ENCODE measurements around the gene FSD1. TPM values are rescaled to one million over a fixed set of nuclear protein-coding genes. Genes with fewer than 3 reads are reported as not detected.

Gene FSD1
- total RNA-seq (1.0 TPM), polyA plus RNA-seq (1 to 10 TPM in 1 of 4 donors, under 1 TPM in 1, not detected in 2; 0.76 to 1.6 TPM)

DNA sequence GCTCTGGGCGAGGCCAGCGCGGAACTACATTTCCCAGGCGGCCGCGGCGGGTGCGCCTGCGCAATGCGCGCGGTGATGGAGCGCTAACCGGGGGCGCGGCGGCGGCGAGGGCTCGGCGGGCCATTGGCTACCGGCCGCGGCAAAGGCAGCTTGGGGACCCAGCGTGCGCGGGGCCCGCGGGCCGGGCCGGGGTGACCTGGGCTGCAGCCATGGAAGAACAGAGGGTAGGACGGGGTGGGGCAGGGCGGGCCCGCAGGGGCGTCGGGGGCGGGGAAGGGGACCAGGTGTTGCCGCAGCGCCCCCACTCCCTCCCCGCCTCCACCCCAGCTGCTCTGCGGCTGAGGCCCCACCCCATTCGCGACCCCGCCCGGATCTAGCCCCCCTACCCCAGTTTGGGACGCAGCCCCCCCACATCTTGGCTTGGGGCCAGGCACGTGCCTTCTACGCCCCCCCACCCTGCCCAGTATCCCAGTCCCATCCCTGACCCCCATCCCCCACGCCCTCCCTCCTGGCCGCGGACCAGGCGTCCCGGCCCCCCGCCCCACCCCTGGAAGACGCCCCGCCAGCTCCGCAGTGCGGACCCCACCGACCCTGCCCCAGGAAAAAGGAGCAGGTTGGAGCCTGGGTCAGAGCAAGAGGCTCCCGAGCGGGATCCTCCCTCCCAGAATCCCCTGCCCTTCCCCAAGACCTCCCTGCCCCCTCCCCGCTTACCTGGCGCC, at the start of gene FSD1:
Gene FSD1, plus strand, starts transcription at position 61 of the 719 bp plus-strand sequence. Its CDS starts 149 bp downstream, at position 210.
- Histone ChIP-seq H3K9me3 (ENCODE audit: control insufficient read depth in 2 of 2, low read length in 2 of 2) (no peaks in the 10 kb centered on the region), H3K4me3 (ENCODE audit: low read depth, low read length) (no peak within 1 kb of the TSS), H3K27me3 (ENCODE audit: control insufficient read depth, insufficient read depth, low read length) (no peaks in the 10 kb centered on the region), H3K36me3 (ENCODE audit: control insufficient read depth, insufficient read depth, low read length) (no peaks in the 10 kb centered on the region), H3K4me1 (ENCODE audit: control insufficient read depth, insufficient read depth, low read length, poor library complexity, severe bottlenecking) (peaks cover 15% of the 10 kb centered on the region), H3K27ac (ENCODE audit: insufficient read depth, low read length, poor library complexity, severe bottlenecking) (no peak within 1 kb of the TSS)
- Mint-ChIP-seq H3K36me3 (no peaks in the 10 kb centered on the region), H3K4me3 (peak within 1 kb of the TSS; percentile 23 to 84 (median 51)), H3K9me3 (no peaks in the 10 kb centered on the region), H3K27me3 (peaks cover 4% of the 10 kb centered on the region), H3K27ac (no peak within 1 kb of the TSS), H3K4me1 (peaks cover 0 to 42% (median 7%) of the 10 kb centered on the region in 4 donors)
- DNase-seq (peak; percentile 33 to 71 (median 49)), ATAC-seq (ENCODE audit: low read depth in 2 of 2) (peak; percentile 56)

DNA sequence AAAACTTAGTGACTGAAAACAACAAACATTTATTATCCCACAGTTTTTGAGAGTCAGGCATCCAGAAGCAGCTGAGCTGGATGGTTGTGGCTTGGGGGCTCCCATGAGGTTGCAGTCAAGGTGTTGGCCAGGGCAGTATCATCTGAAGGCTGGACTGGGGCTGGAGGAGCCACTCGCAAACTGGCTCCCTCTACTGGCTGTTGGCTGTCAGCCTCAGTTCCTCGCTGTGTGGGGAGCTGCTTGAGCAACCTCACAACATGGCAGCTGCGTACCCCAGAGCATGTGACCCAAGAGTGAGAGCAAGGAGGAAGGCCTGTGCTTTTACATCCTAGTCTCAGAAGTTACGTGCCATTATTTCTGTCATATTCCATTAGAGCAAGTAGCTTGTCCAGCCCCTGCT, 47.8 kb upstream of the FSD1 start:
- Mint-ChIP-seq H3K4me3 (no peak overlapping the region), H3K36me3 (peaks cover 34% of the 10 kb centered on the region), H3K27me3 (no peaks in the 10 kb centered on the region), H3K27ac (no peak overlapping the region), H3K9me3 (peaks cover 0 to 2% (median 0%) of the 10 kb centered on the region in 7 donors), H3K4me1 (peaks cover 0 to 6% (median under 1%) of the 10 kb centered on the region in 4 donors)
- DNase-seq (peak in 1 of 3 donors; percentile 27), ATAC-seq (ENCODE audit: low read depth in 2 of 2) (no peak)
- Histone ChIP-seq H3K4me3 (ENCODE audit: low read depth, low read length) (no peak overlapping the region), H3K27me3 (ENCODE audit: control insufficient read depth, insufficient read depth, low read length) (no peaks in the 10 kb centered on the region), H3K27ac (ENCODE audit: insufficient read depth, low read length, poor library complexity, severe bottlenecking) (no peak overlapping the region), H3K4me1 (ENCODE audit: control insufficient read depth, insufficient read depth, low read length, poor library complexity, severe bottlenecking) (no peaks in the 10 kb centered on the region), H3K36me3 (ENCODE audit: control insufficient read depth, insufficient read depth, low read length) (peaks cover 84% of the 10 kb centered on the region), H3K9me3 (ENCODE audit: control insufficient read depth in 2 of 2, low read length in 2 of 2) (peaks cover 5 to 7% of the 10 kb centered on the region in 2 experiments)

DNA sequence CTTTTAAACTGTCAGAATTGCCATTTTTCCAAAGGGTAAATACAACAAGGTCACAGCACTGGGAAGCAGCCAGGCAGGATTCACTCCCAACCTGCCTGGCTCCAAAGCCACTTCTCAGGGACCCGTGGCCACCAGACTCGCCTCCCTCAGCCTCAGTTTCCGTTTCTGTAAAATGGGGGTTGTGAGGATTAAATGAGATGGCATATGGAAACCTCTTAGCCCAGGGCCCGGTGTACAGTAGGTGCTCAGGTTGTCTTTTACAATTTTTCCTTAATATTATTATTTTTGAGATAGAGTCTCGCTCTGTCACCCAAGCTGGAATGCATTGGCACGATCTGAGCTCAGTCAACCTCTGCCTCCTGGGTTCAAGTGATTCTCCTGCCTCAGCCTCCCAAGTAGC, 47.4 kb upstream of the FSD1 start:
- Histone ChIP-seq H3K9me3 (ENCODE audit: control insufficient read depth in 2 of 2, low read length in 2 of 2) (peaks cover 5 to 7% of the 10 kb centered on the region in 2 experiments), H3K36me3 (ENCODE audit: control insufficient read depth, insufficient read depth, low read length) (peaks cover 80% of the 10 kb centered on the region)
- no peak overlapping the region for H3K27ac Mint-ChIP-seq

DNA sequence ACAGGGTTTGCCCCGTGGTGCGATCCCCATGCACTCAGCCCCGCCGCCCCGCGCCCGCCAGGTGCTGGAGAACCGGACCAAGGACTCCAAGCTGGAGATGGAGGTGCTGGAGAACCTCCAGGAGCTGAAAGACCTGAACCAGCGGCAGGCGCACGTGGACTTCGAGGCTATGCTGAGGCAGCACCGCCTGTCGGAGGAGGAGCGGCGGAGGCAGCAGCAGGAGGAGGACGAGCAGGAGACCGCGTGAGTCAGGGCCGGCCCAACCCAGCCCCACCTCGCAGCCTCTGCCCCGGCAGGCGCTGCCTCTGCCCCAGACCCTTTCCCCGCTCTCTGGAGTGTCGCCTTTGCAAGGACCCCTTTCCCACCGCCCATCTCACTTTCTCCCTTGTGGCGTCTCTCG, 46.2 kb upstream of the FSD1 start:
- no peak overlapping the region for H3K27ac Mint-ChIP-seq
- H3K36me3 Mint-ChIP-seq, result peaks cover 29% of the 10 kb centered on the region
- no peaks in the 10 kb centered on the region for H3K27me3 ChIP-seq (ENCODE audit: control insufficient read depth, insufficient read depth, low read length)
- H3K36me3 ChIP-seq (ENCODE audit: control insufficient read depth, insufficient read depth, low read length), result peaks cover 80% of the 10 kb centered on the region
- H3K27me3 Mint-ChIP-seq, result no peaks in the 10 kb centered on the region
- DNase-seq (no peak), ATAC-seq (ENCODE audit: low read depth in 2 of 2) (no peak)
- H3K4me3 ChIP-seq (ENCODE audit: low read depth, low read length), result no peak overlapping the region
- no peaks in the 10 kb centered on the region for H3K4me1 ChIP-seq (ENCODE audit: control insufficient read depth, insufficient read depth, low read length, poor library complexity, severe bottlenecking)
- peaks cover 0 to 2% (median 0%) of the 10 kb centered on the region in 7 donors for H3K9me3 Mint-ChIP-seq
- H3K27ac ChIP-seq (ENCODE audit: insufficient read depth, low read length, poor library complexity, severe bottlenecking), result no peak overlapping the region
- H3K9me3 ChIP-seq (ENCODE audit: control insufficient read depth in 2 of 2, low read length in 2 of 2), result peaks cover 5 to 7% of the 10 kb centered on the region in 2 experiments
- H3K4me3 Mint-ChIP-seq, result no peak overlapping the region
- peaks cover 0 to 6% (median under 1%) of the 10 kb centered on the region in 4 donors for H3K4me1 Mint-ChIP-seq

More for the DNA sequence above, 47.4 kb upstream of the FSD1 start:
- Histone ChIP-seq H3K4me1 (ENCODE audit: control insufficient read depth, insufficient read depth, low read length, poor library complexity, severe bottlenecking) (no peaks in the 10 kb centered on the region), H3K27me3 (ENCODE audit: control insufficient read depth, insufficient read depth, low read length) (no peaks in the 10 kb centered on the region), H3K4me3 (ENCODE audit: low read depth, low read length) (no peak overlapping the region), H3K27ac (ENCODE audit: insufficient read depth, low read length, poor library complexity, severe bottlenecking) (no peak overlapping the region)
- H3K4me1 Mint-ChIP-seq, result peaks cover 0 to 6% (median under 1%) of the 10 kb centered on the region in 4 donors
- H3K36me3 Mint-ChIP-seq, result peaks cover 34% of the 10 kb centered on the region
- DNase-seq (no peak), ATAC-seq (ENCODE audit: low read depth in 2 of 2) (no peak)
- H3K9me3 Mint-ChIP-seq, result peaks cover 0 to 2% (median 0%) of the 10 kb centered on the region in 7 donors
- H3K27me3 Mint-ChIP-seq, result no peaks in the 10 kb centered on the region
- no peak overlapping the region for H3K4me3 Mint-ChIP-seq

DNA sequence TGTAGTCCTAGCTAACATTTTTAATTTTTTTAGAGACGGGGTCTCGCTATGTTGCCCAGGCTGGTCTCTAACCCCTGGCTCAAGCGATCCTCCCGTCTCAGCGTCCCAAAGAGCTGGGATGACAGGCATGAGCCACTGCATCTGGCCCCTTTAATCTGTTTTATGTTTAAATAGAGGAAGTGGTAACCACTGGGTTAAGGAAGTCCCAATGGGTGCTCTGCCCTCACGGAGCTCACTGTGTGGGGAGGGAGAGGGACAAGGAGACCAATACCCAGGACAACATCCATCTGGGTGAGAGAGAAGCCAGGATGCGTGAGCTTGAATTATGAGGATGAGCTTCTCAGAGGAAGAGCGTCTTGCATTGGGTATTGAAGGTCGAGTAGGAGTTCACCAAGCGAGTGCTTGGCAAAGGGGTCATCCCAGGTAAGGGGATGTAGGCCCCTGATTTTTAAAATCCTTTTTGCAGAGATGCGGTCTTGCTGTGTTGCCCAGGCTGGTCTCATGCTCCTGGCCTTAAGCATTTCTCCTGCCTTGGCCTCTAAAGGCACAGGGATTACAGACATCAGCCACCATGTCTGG, 43.7 kb upstream of the FSD1 start:
- Mint-ChIP-seq H3K27ac (peak overlapping the region in 1 of 3 donors; percentile 35), H3K36me3 (peaks cover 20% of the 10 kb centered on the region), H3K9me3 (no peaks in the 10 kb centered on the region), H3K27me3 (no peaks in the 10 kb centered on the region), H3K4me1 (peaks cover 0 to 10% (median 0%) of the 10 kb centered on the region in 4 donors), H3K4me3 (peak overlapping the region in 2 of 4 donors; percentile 38 to 54)
- no peak for DNase-seq
- H3K27ac ChIP-seq (ENCODE audit: insufficient read depth, low read length, poor library complexity, severe bottlenecking), result no peak overlapping the region
- peaks cover 73% of the 10 kb centered on the region for H3K36me3 ChIP-seq (ENCODE audit: control insufficient read depth, insufficient read depth, low read length)
- H3K4me3 ChIP-seq (ENCODE audit: low read depth, low read length), result no peak overlapping the region
- peaks cover 5 to 7% of the 10 kb centered on the region in 2 experiments for H3K9me3 ChIP-seq (ENCODE audit: control insufficient read depth in 2 of 2, low read length in 2 of 2)
- H3K4me1 ChIP-seq (ENCODE audit: control insufficient read depth, insufficient read depth, low read length, poor library complexity, severe bottlenecking), result no peaks in the 10 kb centered on the region
- ATAC-seq (ENCODE audit: low read depth in 2 of 2), result no peak
- H3K27me3 ChIP-seq (ENCODE audit: control insufficient read depth, insufficient read depth, low read length), result no peaks in the 10 kb centered on the region

DNA sequence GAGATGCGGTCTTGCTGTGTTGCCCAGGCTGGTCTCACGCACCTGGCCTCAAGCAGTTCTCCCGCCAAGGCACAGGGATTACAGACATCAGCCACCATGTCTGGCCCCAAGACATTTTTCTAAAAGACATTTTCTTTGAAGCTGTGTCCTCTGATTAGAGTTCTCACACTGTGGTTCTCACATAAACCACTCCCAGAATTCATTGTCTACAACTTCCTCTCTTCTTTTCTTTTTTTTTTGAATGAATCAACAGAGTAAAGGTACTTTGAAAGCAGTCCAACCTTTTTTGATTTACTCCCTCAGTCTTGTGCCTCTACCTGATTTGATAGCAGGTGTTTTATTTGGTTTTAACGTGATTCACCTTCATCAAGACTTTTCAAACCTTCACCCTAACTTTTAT, 39.6 kb upstream of the FSD1 start:
- Histone ChIP-seq H3K27ac (ENCODE audit: insufficient read depth, low read length, poor library complexity, severe bottlenecking) (no peak overlapping the region), H3K9me3 (ENCODE audit: control insufficient read depth in 2 of 2, low read length in 2 of 2) (no peaks in the 10 kb centered on the region), H3K4me1 (ENCODE audit: control insufficient read depth, insufficient read depth, low read length, poor library complexity, severe bottlenecking) (no peaks in the 10 kb centered on the region), H3K4me3 (ENCODE audit: low read depth, low read length) (no peak overlapping the region), H3K27me3 (ENCODE audit: control insufficient read depth, insufficient read depth, low read length) (no peaks in the 10 kb centered on the region), H3K36me3 (ENCODE audit: control insufficient read depth, insufficient read depth, low read length) (peaks cover 66% of the 10 kb centered on the region)
- peak overlapping the region; percentile 13 to 62 (median 24) for H3K27ac Mint-ChIP-seq
- H3K36me3 Mint-ChIP-seq, result peaks cover 18% of the 10 kb centered on the region
- H3K4me1 Mint-ChIP-seq, result peaks cover 0 to 16% (median 0%) of the 10 kb centered on the region in 4 donors
- ATAC-seq (ENCODE audit: low read depth in 2 of 2), result no peak
- no peaks in the 10 kb centered on the region for H3K27me3 Mint-ChIP-seq
- H3K4me3 Mint-ChIP-seq, result peak overlapping the region in 2 of 4 donors; percentile 7 to 43
- H3K9me3 Mint-ChIP-seq, result no peaks in the 10 kb centered on the region
- DNase-seq, result no peak

DNA sequence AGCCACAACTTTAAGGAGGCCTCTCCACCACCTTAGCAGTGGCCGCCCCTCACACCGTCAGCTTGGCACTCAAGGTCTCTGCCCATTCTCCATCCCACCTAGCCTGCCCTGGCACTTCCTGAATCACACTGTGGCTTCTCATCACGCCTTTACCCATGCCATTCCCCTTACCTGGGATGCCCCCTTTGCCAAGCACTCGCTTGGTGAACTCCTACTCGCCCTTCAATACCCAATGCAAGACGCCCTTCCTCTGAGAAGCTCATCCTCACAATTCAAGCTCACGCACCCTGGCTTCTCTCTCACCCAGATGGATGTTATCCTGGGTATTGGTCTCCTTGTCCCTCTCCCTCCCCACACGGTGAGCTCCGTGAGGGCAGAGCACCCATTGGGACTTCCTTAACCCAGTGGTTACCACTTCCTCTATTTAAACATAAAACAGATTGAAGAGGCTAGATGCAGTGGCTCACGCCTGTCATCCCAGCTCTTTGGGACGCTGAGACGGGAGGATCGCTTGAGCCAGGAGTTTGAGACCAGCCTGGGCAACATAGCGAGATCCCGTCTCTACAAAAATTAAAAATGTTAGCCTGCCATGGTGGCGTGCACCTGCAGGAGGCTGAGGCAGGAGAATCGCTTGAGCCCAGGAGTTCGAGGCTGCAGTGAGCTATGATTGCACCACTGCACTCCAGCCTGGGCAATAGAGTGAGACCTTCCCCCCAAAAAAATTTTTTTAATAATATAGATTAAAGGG, 38.0 kb upstream of the FSD1 start:
- Mint-ChIP-seq H3K36me3 (peaks cover 14% of the 10 kb centered on the region), H3K4me3 (no peak overlapping the region), H3K9me3 (no peaks in the 10 kb centered on the region), H3K27me3 (no peaks in the 10 kb centered on the region), H3K4me1 (peaks cover 0 to 16% (median 0%) of the 10 kb centered on the region in 4 donors), H3K27ac (no peak overlapping the region)
- no peak overlapping the region for H3K27ac ChIP-seq (ENCODE audit: insufficient read depth, low read length, poor library complexity, severe bottlenecking)
- H3K27me3 ChIP-seq (ENCODE audit: control insufficient read depth, insufficient read depth, low read length), result no peaks in the 10 kb centered on the region
- H3K36me3 ChIP-seq (ENCODE audit: control insufficient read depth, insufficient read depth, low read length), result peaks cover 60% of the 10 kb centered on the region
- no peak overlapping the region for H3K4me3 ChIP-seq (ENCODE audit: low read depth, low read length)
- DNase-seq, result no peak
- no peaks in the 10 kb centered on the region for H3K9me3 ChIP-seq (ENCODE audit: control insufficient read depth in 2 of 2, low read length in 2 of 2)
- no peaks in the 10 kb centered on the region for H3K4me1 ChIP-seq (ENCODE audit: control insufficient read depth, insufficient read depth, low read length, poor library complexity, severe bottlenecking)
- no peak for ATAC-seq (ENCODE audit: low read depth in 2 of 2)

Data from CD4-positive, CD25-positive, alpha-beta regulatory T cell (primary cell).